ENCODE results near the gene SCN1B. TPM values are rescaled to one million over a fixed set of nuclear protein-coding genes. Genes with fewer than 3 reads are reported as not detected.
A peak's percentile ranks its signal among the peaks of the same experiment; 100 is the strongest.
"Not testable (repeated sequence)": the region's sequence is repeated elsewhere in the genome, so short reads cannot be mapped to it uniquely, and the experiment has no call there.

Gene SCN1B
- total RNA-seq, 4 donors from 2014 or later = 8.3 to 15.7 (median 12.8) TPM

DNA sequence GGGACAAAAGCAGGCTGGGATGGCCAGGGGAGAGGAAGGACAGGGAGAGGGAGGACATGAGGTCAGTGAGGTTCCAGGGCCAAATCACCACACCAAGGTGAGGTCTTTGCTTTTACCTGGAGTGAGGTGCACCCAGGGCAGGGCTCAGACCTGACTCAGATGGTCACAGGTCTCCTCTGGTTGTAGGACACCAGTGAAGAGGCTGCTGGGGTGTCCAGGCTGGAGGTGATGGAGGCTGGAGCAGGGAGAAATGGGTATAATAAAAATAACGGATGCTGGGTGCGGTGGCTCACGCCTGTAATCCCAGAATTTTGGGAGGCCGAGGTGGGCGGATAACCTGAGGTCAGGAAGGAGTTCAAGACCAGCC lies 23.3 kb upstream of the SCN1B start:
- H3K27me3 ChIP-seq = no peaks in the 10 kb centered on the region
- 83% methylated on average over 5 of the region's 5 CpGs for WGBS
- no peak for DNase-seq (ENCODE audit: extremely low spot score)
- peaks cover 10 to 70% (median 50%) of the 10 kb centered on the region in 4 donors for H3K36me3 ChIP-seq
- H3K27ac ChIP-seq (replicated peaks in 1 of 4) = peak overlapping the region in 2 of 4 donors; percentile 60 to 62
- TF ChIP-seq POLR2A (IDR thresholded peaks at IDR 0.05; ENCODE audit: low read depth) (no peak), EP300 (IDR thresholded peaks at IDR 0.05) (no peak), POLR2AphosphoS5 (IDR thresholded peaks at IDR 0.05) (no peak)
- TF ChIP-seq, protein P1, sequence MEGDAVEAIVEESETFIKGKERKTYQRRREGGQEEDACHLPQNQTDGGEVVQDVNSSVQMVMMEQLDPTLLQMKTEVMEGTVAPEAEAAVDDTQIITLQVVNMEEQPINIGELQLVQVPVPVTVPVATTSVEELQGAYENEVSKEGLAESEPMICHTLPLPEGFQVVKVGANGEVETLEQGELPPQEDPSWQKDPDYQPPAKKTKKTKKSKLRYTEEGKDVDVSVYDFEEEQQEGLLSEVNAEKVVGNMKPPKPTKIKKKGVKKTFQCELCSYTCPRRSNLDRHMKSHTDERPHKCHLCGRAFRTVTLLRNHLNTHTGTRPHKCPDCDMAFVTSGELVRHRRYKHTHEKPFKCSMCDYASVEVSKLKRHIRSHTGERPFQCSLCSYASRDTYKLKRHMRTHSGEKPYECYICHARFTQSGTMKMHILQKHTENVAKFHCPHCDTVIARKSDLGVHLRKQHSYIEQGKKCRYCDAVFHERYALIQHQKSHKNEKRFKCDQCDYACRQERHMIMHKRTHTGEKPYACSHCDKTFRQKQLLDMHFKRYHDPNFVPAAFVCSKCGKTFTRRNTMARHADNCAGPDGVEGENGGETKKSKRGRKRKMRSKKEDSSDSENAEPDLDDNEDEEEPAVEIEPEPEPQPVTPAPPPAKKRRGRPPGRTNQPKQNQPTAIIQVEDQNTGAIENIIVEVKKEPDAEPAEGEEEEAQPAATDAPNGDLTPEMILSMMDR (IDR thresholded peaks at IDR 0.05) = no peak
- H3K9me3 ChIP-seq = no peaks in the 10 kb centered on the region
- intact Hi-C loops (cut with DNase I) = no loop called here
- no peak overlapping the region for H3K4me3 ChIP-seq
- peaks cover 47 to 67% (median 64%) of the 10 kb centered on the region in 4 donors for H3K4me1 ChIP-seq

DNA sequence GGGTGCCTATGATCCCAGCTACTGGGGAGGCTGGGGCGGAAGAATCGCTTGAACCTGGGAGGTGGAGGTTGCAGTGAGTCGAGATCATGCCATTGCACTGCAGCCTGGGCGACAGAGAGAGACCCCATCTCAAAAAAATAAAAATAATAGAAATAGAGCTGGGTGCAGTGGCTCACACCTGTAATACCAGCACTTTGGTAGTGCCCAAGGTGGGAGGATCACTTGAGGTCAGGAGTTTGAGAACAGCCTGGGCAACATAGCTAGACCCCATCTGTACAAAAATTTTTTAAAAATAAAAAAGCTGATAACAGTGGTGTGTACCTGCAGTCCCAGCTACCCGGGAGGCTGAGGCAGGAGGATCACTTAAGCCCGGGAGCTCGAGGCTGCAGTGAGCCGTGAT lies 22.8 kb upstream of the SCN1B start:
- 99% methylated on average over 8 of the region's 8 CpGs for WGBS
- peaks cover 47 to 67% (median 63%) of the 10 kb centered on the region in 4 donors for H3K4me1 ChIP-seq
- H3K9me3 ChIP-seq; intact Hi-C loops (cut with DNase I); DNase-seq (ENCODE audit: extremely low spot score); H3K27me3 ChIP-seq; H3K4me3 ChIP-seq: not testable (repeated sequence)
- peak overlapping the region in 1 of 4 donors; percentile 66 for H3K27ac ChIP-seq (replicated peaks in 1 of 4)
- H3K36me3 ChIP-seq = peaks cover 10 to 70% (median 53%) of the 10 kb centered on the region in 4 donors

DNA sequence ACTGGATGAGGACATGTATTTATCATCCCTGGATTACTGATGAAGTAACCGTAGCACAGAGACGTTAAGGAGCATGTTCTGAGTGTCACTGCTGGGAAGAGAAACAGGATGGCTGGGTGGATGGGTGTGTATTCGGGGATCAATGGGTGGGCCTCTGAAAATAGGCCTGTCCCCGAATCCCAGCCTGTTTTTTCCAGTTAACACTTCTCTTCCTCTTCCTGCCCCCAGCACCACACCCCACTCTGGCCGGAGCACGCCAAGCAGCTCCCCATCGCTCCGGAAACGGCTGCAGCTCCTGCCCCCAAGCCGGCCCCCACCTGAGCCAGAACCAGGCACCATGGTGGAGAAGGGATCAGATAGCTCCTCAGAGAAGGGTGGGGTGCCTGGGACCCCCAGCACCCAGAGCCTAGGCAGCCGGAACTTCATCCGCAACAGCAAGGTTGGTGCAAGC lies 21.4 kb upstream of the SCN1B start:
- Histone ChIP-seq H3K4me3 (no peak overlapping the region), H3K27me3 (no peaks in the 10 kb centered on the region), H3K4me1 (peaks cover 50 to 66% (median 61%) of the 10 kb centered on the region in 4 donors), H3K36me3 (peaks cover 10 to 76% (median 56%) of the 10 kb centered on the region in 4 donors), H3K9me3 (no peaks in the 10 kb centered on the region), H3K27ac (replicated peaks in 1 of 4) (peak overlapping the region in 3 of 4 donors; percentile 9 to 66 (median 48))
- no peak for DNase-seq (ENCODE audit: extremely low spot score)
- WGBS = 72% methylated on average over 12 of the region's 12 CpGs
- intact Hi-C loops (cut with DNase I) = no loop called here
- peak in 1 of 2 donors; percentile 51 for TF ChIP-seq POLR2AphosphoS5 (IDR thresholded peaks at IDR 0.05)
- TF ChIP-seq, protein P1 (IDR thresholded peaks at IDR 0.05) = no peak
- TF ChIP-seq POLR2A (IDR thresholded peaks at IDR 0.05; ENCODE audit: low read depth) = no peak
- TF ChIP-seq EP300 (IDR thresholded peaks at IDR 0.05) = peak; percentile 70

DNA sequence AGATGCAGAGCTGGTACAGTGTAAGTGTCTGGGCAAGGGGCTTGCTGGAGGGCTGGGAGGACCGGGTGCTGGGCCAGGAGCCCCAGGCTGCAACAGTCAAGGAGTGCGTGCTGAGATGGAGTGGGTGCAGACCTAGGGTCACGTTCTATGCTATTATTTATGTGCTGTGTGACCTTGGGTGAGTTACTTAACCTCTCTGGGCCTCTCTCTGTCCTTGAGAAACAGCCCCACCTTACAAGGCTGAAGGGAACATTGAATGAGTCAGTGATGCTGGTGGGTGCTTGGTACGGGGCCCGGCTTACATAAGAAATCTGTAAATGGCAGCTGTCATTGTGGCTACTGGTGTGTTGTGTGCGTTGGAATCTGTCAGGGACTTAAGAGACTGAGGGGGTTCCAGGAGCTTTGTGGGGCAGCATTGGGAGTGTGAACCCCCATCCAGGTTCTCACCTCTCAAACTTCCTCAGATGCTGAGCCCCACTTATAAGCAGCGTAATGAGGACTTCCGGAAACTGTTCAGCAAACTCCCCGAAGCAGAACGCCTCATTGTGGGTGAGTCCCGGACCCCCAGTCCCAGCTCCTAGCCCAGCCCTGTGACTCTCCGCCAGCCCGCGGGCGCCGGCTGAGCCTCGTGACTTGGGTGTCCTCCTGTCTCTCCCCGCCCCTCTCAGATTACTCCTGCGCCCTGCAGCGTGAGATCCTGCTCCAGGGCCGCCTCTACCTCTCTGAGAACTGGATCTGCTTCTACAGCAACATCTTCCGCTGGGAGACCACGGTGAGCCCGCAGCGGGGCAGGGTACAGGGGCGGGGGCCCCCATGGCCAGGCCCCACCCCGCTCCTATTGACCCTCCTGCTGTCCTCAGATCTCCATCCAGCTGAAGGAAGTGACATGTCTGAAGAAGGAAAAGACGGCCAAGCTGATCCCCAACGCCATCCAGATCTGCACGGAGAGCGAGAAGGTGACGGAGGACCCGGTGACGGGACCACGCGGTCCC lies 20.6 kb upstream of the SCN1B start:
- intact Hi-C loops (cut with DNase I) = no loop called here
- peaks cover 10 to 78% (median 64%) of the 10 kb centered on the region in 4 donors for H3K36me3 ChIP-seq
- peak overlapping the region in 2 of 4 donors; percentile 48 to 66 for H3K27ac ChIP-seq (replicated peaks in 1 of 4)

More for the DNA sequence above, 20.6 kb upstream of the SCN1B start:
- DNase-seq (ENCODE audit: extremely low spot score) = no peak
- 92% methylated on average over 29 of the region's 36 CpGs for WGBS
- TF ChIP-seq POLR2AphosphoS5 (IDR thresholded peaks at IDR 0.05) (no peak), POLR2A (IDR thresholded peaks at IDR 0.05; ENCODE audit: low read depth) (no peak), EP300 (IDR thresholded peaks at IDR 0.05) (no peak)
- TF ChIP-seq, protein P1 (IDR thresholded peaks at IDR 0.05) = no peak
- Histone ChIP-seq H3K9me3 (no peaks in the 10 kb centered on the region), H3K27me3 (no peaks in the 10 kb centered on the region), H3K4me1 (peaks cover 43 to 66% (median 54%) of the 10 kb centered on the region in 4 donors), H3K4me3 (no peak overlapping the region)
